Thyroid gland (tissue), 4 donors: ENCODE data around the gene KIRREL3.

Experiments used
- CTCF ChIP-seq, 6 experiments: fragments of 200-600 bp in 3 of 6; fragments of 450-650 bp in 3 of 6; sonication (generic) in 3 of 6; IDR thresholded peaks; one replicate each; pipeline ENCODE4 v1.5.1; 2016 to 2019; ENCODE audit warnings: antibody characterized with exemption in 6 of 6, mild to moderate bottlenecking in 2 of 6, inconsistent platforms in 1 of 6, moderate library complexity in 1 of 6
- POLR2A ChIP-seq, 2 donors: fragments of 450-650 bp; IDR thresholded peaks; one replicate each; pipeline ENCODE4 v1.6.1; 2017; ENCODE audit warnings: antibody characterized with exemption in 2 of 2, mild to moderate bottlenecking in 2 of 2, moderate library complexity in 1 of 2

GRCh38 chr11:126518071-126518971, 482.2 kb downstream of the KIRREL3 start:
- TF ChIP-seq CTCF (IDR thresholded peaks at IDR 0.05) (no peak), POLR2A (IDR thresholded peaks at IDR 0.05) (no peak)
